SK-N-SH treated with all-trans-retinoic acid at 6 μM for 48 hours (cell line): Measurements from ENCODE around the gene SEC14L5.

Experiments
- ATAC-seq: fragments of 200-7000 bp; cut with Tn5 transposase; 3 replicates; pipeline ENCODE4 v1.9.1; 2020; ENCODE audit warnings: mild to moderate bottlenecking, moderate library complexity
- BACH2 ChIP-seq: fragments of 250-450 bp; sonication (Bioruptor Pico); IDR thresholded peaks from 2 replicates; pipeline ENCODE4 v1.9.0; 2021; ENCODE audit warnings: mild to moderate bottlenecking, borderline replicate concordance
- CREB5 ChIP-seq: fragments of 250-450 bp; sonication (Bioruptor Pico); IDR thresholded peaks from 2 replicates; pipeline ENCODE4 v1.5.1; 2020; ENCODE audit warnings: low read depth, mild to moderate bottlenecking, moderate library complexity
- CSDC2 ChIP-seq: fragments of 250-450 bp; sonication (Bioruptor Pico); IDR thresholded peaks from 2 replicates; pipeline ENCODE4 v1.5.0; 2020; ENCODE audit warnings: mild to moderate bottlenecking, moderate library complexity
- CSRNP3 ChIP-seq: fragments of 250-450 bp; sonication (Bioruptor Pico); IDR thresholded peaks from 2 replicates; pipeline ENCODE4 v1.5.1; 2021; ENCODE audit warnings: mild to moderate bottlenecking, moderate library complexity
- ESRRG ChIP-seq: fragments of 250-450 bp; sonication (Bioruptor Pico); IDR thresholded peaks from 2 replicates; pipeline ENCODE4 v1.6.1; 2021; ENCODE audit warnings: mild to moderate bottlenecking
- GLIS3 ChIP-seq: fragments of 250-450 bp; sonication (Bioruptor Pico); IDR thresholded peaks from 2 replicates; pipeline ENCODE4 v1.5.0; 2020; ENCODE audit warnings: mild to moderate bottlenecking, moderate library complexity
- ISL1 ChIP-seq: fragments of 250-450 bp; sonication (Bioruptor Pico); IDR thresholded peaks from 2 replicates; pipeline ENCODE4 v2.1.2; 2022; ENCODE audit warnings: mild to moderate bottlenecking, moderate library complexity
- OSR1 ChIP-seq: fragments of 250-450 bp; sonication (Bioruptor Pico); IDR thresholded peaks from 2 replicates; pipeline ENCODE4 v1.8.0; 2022; ENCODE audit warnings: moderate library complexity, mild to moderate bottlenecking, inconsistent platforms
- PPARA ChIP-seq: fragments of 250-450 bp; sonication (Bioruptor Pico); IDR thresholded peaks from 2 replicates; pipeline ENCODE4 v1.5.0; 2020; ENCODE audit warnings: mild to moderate bottlenecking, borderline replicate concordance
- RARB ChIP-seq: fragments of 250-450 bp; sonication (Bioruptor Pico); IDR thresholded peaks from 2 replicates; pipeline ENCODE4 v1.8.0; 2021; ENCODE audit warnings: mild to moderate bottlenecking, moderate library complexity
- SNAI2 ChIP-seq: fragments of 250-450 bp; sonication (Bioruptor Pico); IDR thresholded peaks from 2 replicates; pipeline ENCODE4 v1.5.0; 2020; ENCODE audit warnings: mild to moderate bottlenecking, moderate library complexity
- TCF4 ChIP-seq: fragments of 250-450 bp; sonication (Bioruptor Pico); IDR thresholded peaks from 2 replicates; pipeline ENCODE4 v1.8.0; 2021; ENCODE audit warnings: mild to moderate bottlenecking, moderate library complexity, borderline replicate concordance
- TOX ChIP-seq: fragments of 250-450 bp; sonication (Bioruptor Pico); IDR thresholded peaks from 2 replicates; pipeline ENCODE4 v1.8.0; 2021; ENCODE audit warnings: mild to moderate bottlenecking, moderate library complexity, borderline replicate concordance
- TSHZ2 ChIP-seq: fragments of 250-450 bp; sonication (Bioruptor Pico); IDR thresholded peaks from 2 replicates; pipeline ENCODE4 v1.5.0; 2020; ENCODE audit warnings: mild to moderate bottlenecking, moderate library complexity
- ZC3H10 ChIP-seq: fragments of 250-450 bp; sonication (Bioruptor Pico); IDR thresholded peaks from 2 replicates; pipeline ENCODE4 v1.5.1; 2021; ENCODE audit warnings: mild to moderate bottlenecking, moderate library complexity
- ZFP3 ChIP-seq: fragments of 250-450 bp; sonication (Bioruptor Pico); IDR thresholded peaks from 2 replicates; pipeline ENCODE4 v1.5.0; 2020; ENCODE audit warnings: mild to moderate bottlenecking, moderate library complexity
- ZFP30 ChIP-seq: fragments of 450-650 bp; formaldehyde crosslinking; IDR thresholded peaks from 2 replicates; pipeline ENCODE4 v1.5.0; 2022; ENCODE audit warnings: mild to moderate bottlenecking, moderate library complexity
- ZNF565 ChIP-seq: fragments of 450-650 bp; formaldehyde crosslinking; conservative IDR thresholded peaks from 2 replicates; pipeline ENCODE4 v1.5.0; 2020; ENCODE audit warnings: low read depth, mild to moderate bottlenecking, moderate library complexity
- ZNF70 ChIP-seq: fragments of 450-650 bp; formaldehyde crosslinking; IDR thresholded peaks from 2 replicates; pipeline ENCODE4 v1.5.0; 2020; ENCODE audit warnings: mild to moderate bottlenecking, moderate library complexity
- ZNF8 ChIP-seq: fragments of 450-650 bp; formaldehyde crosslinking; IDR thresholded peaks from 2 replicates; pipeline ENCODE4 v1.5.0; 2020; ENCODE audit warnings: mild to moderate bottlenecking, moderate library complexity

The SEC14L5 gene

GRCh38 chr16:5046914-5047313 is 88.8 kb downstream of the SEC14L5 start:
- no peak for ATAC-seq
- TF ChIP-seq ZC3H10 = no peak
- no peak for TF ChIP-seq CSDC2
- no peak for TF ChIP-seq TSHZ2 (CRISPR knock-in tag)
- no peak for TF ChIP-seq BACH2 (CRISPR knock-in tag)
- TF ChIP-seq RARB (CRISPR knock-in tag) = no peak
- no peak for TF ChIP-seq CSRNP3 (CRISPR knock-in tag)
- no peak for TF ChIP-seq SNAI2 (CRISPR knock-in tag)

- TF ChIP-seq ZFP3 (no peak), PPARA (CRISPR knock-in tag) (no peak), ZFP30 (CRISPR knock-in tag) (no peak), TOX (CRISPR knock-in tag) (no peak), CREB5 (CRISPR knock-in tag) (no peak), ESRRG (no peak), ISL1 (CRISPR knock-in tag) (no peak), GLIS3 (no peak), BACH2 (CRISPR knock-in tag) (no peak), CSRNP3 (CRISPR knock-in tag) (no peak), SNAI2 (CRISPR knock-in tag) (no peak), ZNF565 (CRISPR knock-in tag) (no peak), TSHZ2 (CRISPR knock-in tag) (no peak), RARB (CRISPR knock-in tag) (no peak), OSR1 (CRISPR knock-in tag) (no peak), ZNF8 (CRISPR knock-in tag) (no peak), CSDC2 (no peak), TCF4 (CRISPR knock-in tag) (no peak), ZNF70 (CRISPR knock-in tag) (no peak)
- ATAC-seq = no peak
Measured at GRCh38 chr16:5054876-5055865, 97.0 kb downstream of the SEC14L5 start.
